AG09319 (cell line): ENCODE results near the gene TP53BP2.

Experiments
- DNase-seq: peaks from one replicate; pipeline ENCODE4 v3.0.0-alpha.2; 2010; ENCODE audit warnings: low read depth; ENCODE audit errors: extremely low read depth
- CTCF ChIP-seq: IDR thresholded peaks from 2 replicates; pipeline ENCODE4 v1.5.1; 2011; ENCODE audit warnings: low read depth, mild to moderate bottlenecking, inconsistent platforms, low read length, moderate library complexity

The TP53BP2 gene

GRCh38 chr1:223784541-223784940 is 61.2 kb downstream of the TP53BP2 start:
- no peak for TF ChIP-seq CTCF
- DNase-seq: no peak

- DNase-seq: no peak
- no peak for TF ChIP-seq CTCF
These were observed 62.1 kb downstream of the TP53BP2 start for GRCh38 chr1:223783676-223784075.

- DNase-seq: no peak
- no peak for TF ChIP-seq CTCF
These were observed 64.8 kb downstream of the TP53BP2 start for GRCh38 chr1:223780949-223781348.

GRCh38 chr1:223780318-223780717 is 65.4 kb downstream of the TP53BP2 start:
- TF ChIP-seq CTCF: no peak
- no peak for DNase-seq

GRCh38 chr1:223776826-223777454 is 68.8 kb downstream of the TP53BP2 start:
- no peak for DNase-seq
- TF ChIP-seq CTCF: no peak

- DNase-seq: no peak
- no peak for TF ChIP-seq CTCF
These were observed 69.5 kb downstream of the TP53BP2 start for GRCh38 chr1:223776075-223776814.

GRCh38 chr1:223775711-223776074 is 70.1 kb downstream of the TP53BP2 start:
- no peak for TF ChIP-seq CTCF

More at GRCh38 chr1:223775711-223776074, 70.1 kb downstream of the TP53BP2 start:
- no peak for DNase-seq
